B cell (primary cell): ENCODE data around the gene SCFD2.

Experiments used
- CTCF ChIP-seq: fragments of 200-600 bp; IDR thresholded peaks from one replicate; pipeline ENCODE4 v1.8.0; 2022; ENCODE audit warnings: antibody characterized with exemption, mild to moderate bottlenecking
- EZH2 ChIP-seq: IDR thresholded peaks from 2 replicates; pipeline ENCODE4 v1.6.1; 2012; ENCODE audit warnings: borderline replicate concordance, low read depth, mild to moderate bottlenecking, moderate library complexity, low read length; ENCODE audit not compliant: insufficient read depth, poor library complexity, severe bottlenecking

GRCh38 chr4:53273726-53274125 lies 92.1 kb downstream of the SCFD2 start:
- TF ChIP-seq CTCF (no peak), EZH2 (no peak)
